ENCODE data around the gene ARHGAP33. TPM values are rescaled to one million over a fixed set of nuclear protein-coding genes. Genes with fewer than 3 reads are reported as not detected.

Gene ARHGAP33
- polyA plus RNA-seq, 1 donor (not counting 4 experiments of a cell fraction or from before 2014, with no cell fraction given): 0.49 TPM

GRCh38 chr19:35780717-35781116 lies 5.4 kb downstream of the ARHGAP33 start:
- H3K27ac ChIP-seq (ENCODE audit: control insufficient read depth, insufficient read depth, low read length): no peak overlapping the region
- no peaks in the 10 kb centered on the region for H3K4me1 ChIP-seq (ENCODE audit: control insufficient read depth, extremely low read depth, insufficient read depth, low read length)
- H3K4me2 ChIP-seq (ENCODE audit: control insufficient read depth, extremely low read depth, insufficient read depth, low read depth, low read length): no peak overlapping the region
- FAIRE-seq (no peak), DNase-seq (ENCODE audit: low read depth, low spot score) (no peak)
- no peaks in the 10 kb centered on the region for H4K20me1 ChIP-seq (ENCODE audit: control insufficient read depth, extremely low read depth, insufficient read depth, low read length)
- dilution Hi-C loops (cut with MboI; ENCODE audit: extremely low pct_ligation_motif_present, low sequenced_read_pairs): no loop called here
- no peak overlapping the region for H3K9ac ChIP-seq (ENCODE audit: control insufficient read depth, extremely low read depth, insufficient read depth, low read length)
- TF ChIP-seq EZH2 (IDR thresholded peaks at IDR 0.05; ENCODE audit: low read length) (no peak), CTCF (optimal IDR thresholded peaks at IDR 0.05 in 1 of 3, IDR thresholded peaks at IDR 0.05 in 1 of 3, conservative IDR thresholded peaks at IDR 0.05 in 1 of 3; ENCODE audit: extremely low read depth in 1 of 3, insufficient read depth in 2 of 3, low read length in 3 of 3) (no peak)
- H2AFZ ChIP-seq (ENCODE audit: control insufficient read depth, low read length): no peak overlapping the region
- H3K9me3 ChIP-seq (ENCODE audit: control insufficient read depth, low read depth, low read length): no peaks in the 10 kb centered on the region
- H3K9me1 ChIP-seq (ENCODE audit: control insufficient read depth, extremely low read depth, insufficient read depth, low read length): no peaks in the 10 kb centered on the region
- H3K27me3 ChIP-seq (ENCODE audit: control insufficient read depth, extremely low read depth, insufficient read depth, low read length): no peaks in the 10 kb centered on the region
- no peaks in the 10 kb centered on the region for H3K36me3 ChIP-seq (ENCODE audit: control insufficient read depth in 2 of 2, extremely low read depth in 1 of 2, insufficient read depth in 2 of 2, low read length in 2 of 2)
- no peak overlapping the region for H3K4me3 ChIP-seq (ENCODE audit: control insufficient read depth in 2 of 3, extremely low read depth in 1 of 3, insufficient read depth in 2 of 3, low read depth in 1 of 3, low read length in 3 of 3)
- no peaks in the 10 kb centered on the region for H3K79me2 ChIP-seq (ENCODE audit: control insufficient read depth, insufficient read depth, low read length)

- Histone ChIP-seq H3K4me2 (ENCODE audit: control insufficient read depth, extremely low read depth, insufficient read depth, low read depth, low read length) (no peak overlapping the region), H3K4me3 (ENCODE audit: control insufficient read depth in 2 of 3, extremely low read depth in 1 of 3, insufficient read depth in 2 of 3, low read depth in 1 of 3, low read length in 3 of 3) (no peak overlapping the region), H4K20me1 (ENCODE audit: control insufficient read depth, extremely low read depth, insufficient read depth, low read length) (no peaks in the 10 kb centered on the region), H3K4me1 (ENCODE audit: control insufficient read depth, extremely low read depth, insufficient read depth, low read length) (no peaks in the 10 kb centered on the region), H3K36me3 (ENCODE audit: control insufficient read depth in 2 of 2, extremely low read depth in 1 of 2, insufficient read depth in 2 of 2, low read length in 2 of 2) (no peaks in the 10 kb centered on the region), H3K79me2 (ENCODE audit: control insufficient read depth, insufficient read depth, low read length) (no peaks in the 10 kb centered on the region), H3K9me3 (ENCODE audit: control insufficient read depth, low read depth, low read length) (no peaks in the 10 kb centered on the region), H3K9me1 (ENCODE audit: control insufficient read depth, extremely low read depth, insufficient read depth, low read length) (no peaks in the 10 kb centered on the region), H3K9ac (ENCODE audit: control insufficient read depth, extremely low read depth, insufficient read depth, low read length) (no peak overlapping the region), H3K27me3 (ENCODE audit: control insufficient read depth, extremely low read depth, insufficient read depth, low read length) (no peaks in the 10 kb centered on the region), H2AFZ (ENCODE audit: control insufficient read depth, low read length) (no peak overlapping the region), H3K27ac (ENCODE audit: control insufficient read depth, insufficient read depth, low read length) (no peak overlapping the region)
- TF ChIP-seq EZH2 (IDR thresholded peaks at IDR 0.05; ENCODE audit: low read length) (no peak), CTCF (optimal IDR thresholded peaks at IDR 0.05 in 1 of 3, IDR thresholded peaks at IDR 0.05 in 1 of 3, conservative IDR thresholded peaks at IDR 0.05 in 1 of 3; ENCODE audit: extremely low read depth in 1 of 3, insufficient read depth in 2 of 3, low read length in 3 of 3) (no peak)
- dilution Hi-C loops (cut with MboI; ENCODE audit: extremely low pct_ligation_motif_present, low sequenced_read_pairs): no loop called here
- FAIRE-seq: no peak
- no peak for DNase-seq (ENCODE audit: low read depth, low spot score)
Measured at GRCh38 chr19:35781650-35782049, 6.3 kb downstream of the ARHGAP33 start.
